HepG2 (cell line): ENCODE data around the gene SGCD. TPM values are rescaled to one million over a fixed set of nuclear protein-coding genes. Genes with fewer than 3 reads are reported as not detected.
A peak's percentile ranks its signal among the peaks of the same experiment; 100 is the strongest.

Experiments used
- ARNT2 ChIP-seq: sonication (generic); formaldehyde crosslinking; IDR thresholded peaks from 2 replicates; pipeline ENCODE4 v1.8.0; 2022; ENCODE audit warnings: mild to moderate bottlenecking, low read depth, missing genetic modification reagents, moderate library complexity
- CREBL2 ChIP-seq: sonication (generic); formaldehyde crosslinking; IDR thresholded peaks from 2 replicates; pipeline ENCODE4 v1.8.1; 2023; ENCODE audit warnings: missing genetic modification reagents, mild to moderate bottlenecking, borderline replicate concordance
- ERF ChIP-seq: IDR thresholded peaks from 2 replicates; pipeline ENCODE4 v1.6.1; 2018; ENCODE audit warnings: missing biosample characterization, missing genetic modification reagents
- EZH2 ChIP-seq: conservative IDR thresholded peaks from 2 replicates; pipeline ENCODE4 v1.6.1; 2012; ENCODE audit warnings: mild to moderate bottlenecking, low read depth, low read length, moderate library complexity
- GLI4 ChIP-seq: sonication (generic); formaldehyde crosslinking; IDR thresholded peaks from 2 replicates; pipeline ENCODE4 v1.5.1; 2020; ENCODE audit warnings: missing genetic modification reagents, mild to moderate bottlenecking, moderate library complexity, borderline replicate concordance
- JARID2 ChIP-seq: sonication (generic); formaldehyde crosslinking; IDR thresholded peaks from 2 replicates; pipeline ENCODE4 v1.8.1; 2023; ENCODE audit warnings: missing genetic modification reagents, inconsistent platforms; ENCODE audit not compliant: insufficient replicate concordance
- KLF9 ChIP-seq: IDR thresholded peaks from 2 replicates; pipeline ENCODE4 v1.6.1; 2016; ENCODE audit warnings: low read depth
- MED8 ChIP-seq: sonication (generic); formaldehyde crosslinking; IDR thresholded peaks from 2 replicates; pipeline ENCODE4 v1.8.1; 2023; ENCODE audit warnings: mild to moderate bottlenecking, missing genetic modification reagents; ENCODE audit not compliant: insufficient replicate concordance
- MEIS1 ChIP-seq: sonication (generic); formaldehyde crosslinking; IDR thresholded peaks from 2 replicates; pipeline ENCODE4 v1.9.0; 2021; ENCODE audit warnings: mild to moderate bottlenecking, missing genetic modification reagents, moderate library complexity, borderline replicate concordance
- NFATC3 ChIP-seq: sonication (generic); formaldehyde crosslinking; IDR thresholded peaks from 2 replicates; pipeline ENCODE4 v1.5.1; 2020; ENCODE audit warnings: mild to moderate bottlenecking, missing genetic modification reagents
- PRDM10 ChIP-seq: sonication (generic); formaldehyde crosslinking; IDR thresholded peaks from 2 replicates; pipeline ENCODE4 v1.4.0; 2020; ENCODE audit warnings: low read depth, missing genetic modification reagents
- RNF2 ChIP-seq: fragments of 450-650 bp; conservative IDR thresholded peaks from 2 replicates; pipeline ENCODE4 v1.6.1; 2016; ENCODE audit warnings: low read depth
- SNAPC5 ChIP-seq: sonication (generic); formaldehyde crosslinking; IDR thresholded peaks from 2 replicates; pipeline ENCODE4 v1.8.1; 2023; ENCODE audit warnings: mild to moderate bottlenecking, missing genetic modification reagents, borderline replicate concordance
- TEAD3 ChIP-seq: optimal IDR thresholded peaks from 2 replicates; pipeline ENCODE3; 2016; ENCODE audit warnings: borderline replicate concordance
- TFDP1 ChIP-seq: IDR thresholded peaks from 2 replicates; pipeline ENCODE4 v1.6.1; 2016; ENCODE audit warnings: missing compliant biosample characterization, missing genetic modification reagents, borderline replicate concordance
- ZFP36 ChIP-seq: fragments of 150-350 bp; IDR thresholded peaks from 2 replicates; pipeline ENCODE4 v1.6.1; 2018; ENCODE audit warnings: borderline replicate concordance, low read length, low read depth; ENCODE audit not compliant: partially characterized antibody
- ZFP91 ChIP-seq: sonication (generic); formaldehyde crosslinking; IDR thresholded peaks from 2 replicates; pipeline ENCODE4 v1.9.0; 2022; ENCODE audit warnings: missing genetic modification reagents, mild to moderate bottlenecking, borderline replicate concordance
- ZNF510 ChIP-seq: sonication (generic); formaldehyde crosslinking; IDR thresholded peaks from 2 replicates; pipeline ENCODE4 v1.4.0; 2020; ENCODE audit warnings: low read depth, mild to moderate bottlenecking, missing genetic modification reagents
- ZNF576 ChIP-seq: sonication (generic); formaldehyde crosslinking; IDR thresholded peaks from 2 replicates; pipeline ENCODE4 v1.4.0; 2020; ENCODE audit warnings: mild to moderate bottlenecking, missing genetic modification reagents
- ZNF792 ChIP-seq: IDR thresholded peaks from 2 replicates; pipeline ENCODE4 v1.6.1; 2016
- ZNF878 ChIP-seq: sonication (generic); formaldehyde crosslinking; IDR thresholded peaks from 2 replicates; pipeline ENCODE4 v1.8.1; 2023; ENCODE audit warnings: mild to moderate bottlenecking, missing genetic modification reagents, moderate library complexity
- ZSCAN21 ChIP-seq: sonication (generic); formaldehyde crosslinking; IDR thresholded peaks from 2 replicates; pipeline ENCODE4 v1.8.0; 2022; ENCODE audit warnings: mild to moderate bottlenecking, missing genetic modification reagents, moderate library complexity, borderline replicate concordance
- ZSCAN30 ChIP-seq: sonication (generic); formaldehyde crosslinking; IDR thresholded peaks from 2 replicates; pipeline ENCODE4 v1.5.0; 2020; ENCODE audit warnings: mild to moderate bottlenecking, missing genetic modification reagents
- polyA plus RNA-seq, 8 experiments: library from polyadenylated mRNA; depleted of rRNA in 3 of 8; stranded (reverse) in 7 of 8; unstranded in 1 of 8; fragments of >200 nt; fragmentation: Illumina TruSeq in 4 of 8; extraction: Trizol in 4 of 8; gene quantifications; 2 replicates each; pipeline versions ENCODE4 v1.2.1 to v1.2.3, GENCODE V29; 2011 to 2016; ENCODE audit warnings: low read depth in 4 of 8, missing spikeins in 1 of 8, mixed read lengths in 1 of 8; ENCODE audit not compliant: insufficient read depth in 1 of 8
- total RNA-seq, 5 experiments: library from RNA; depleted of rRNA; stranded (reverse); fragments of >200 nt; fragmentation: Illumina TruSeq; extraction: Trizol; gene quantifications; 2 replicates each; pipeline ENCODE4 v1.2.3, GENCODE V29; 2016; ENCODE audit warnings: low read depth in 1 of 5

Gene SGCD
- total and polyA plus RNA-seq, 2 of the 13 experiments (the other 11 are each of a cell fraction or from before 2014, with no cell fraction given) = not detected

GRCh38 chr5:156693113-156693512, 366.1 kb downstream of the SGCD start (continued):
- no peak for TF ChIP-seq TEAD3 (CRISPR knock-in tag)
- TF ChIP-seq ZSCAN21 (CRISPR knock-in tag) = no peak
- TF ChIP-seq MED8 (CRISPR knock-in tag) = no peak
- no peak for TF ChIP-seq KLF9
- peak; percentile 30; the same call in 1 of the 2 replicates for TF ChIP-seq ERF (CRISPR knock-in tag)
- no peak for TF ChIP-seq GLI4 (CRISPR knock-in tag)
- TF ChIP-seq ZNF576 (CRISPR knock-in tag) = no peak
- no peak for TF ChIP-seq ZSCAN30 (CRISPR knock-in tag)
- TF ChIP-seq TFDP1 (CRISPR knock-in tag) = peak; percentile 34; the same call in 1 of the 2 replicates
- no peak for TF ChIP-seq NFATC3 (CRISPR knock-in tag)
- no peak for TF ChIP-seq ZNF878 (CRISPR knock-in tag)
- TF ChIP-seq RNF2 = no peak
- no peak for TF ChIP-seq JARID2 (CRISPR knock-in tag)
- TF ChIP-seq CREBL2 (CRISPR knock-in tag) = no peak
- TF ChIP-seq ARNT2 (CRISPR knock-in tag) = no peak
- no peak for TF ChIP-seq EZH2
- TF ChIP-seq ZNF510 (CRISPR knock-in tag) = no peak
- no peak for TF ChIP-seq ZFP91 (CRISPR knock-in tag)
- no peak for TF ChIP-seq ZFP36
- no peak for TF ChIP-seq SNAPC5 (CRISPR knock-in tag)
- no peak for TF ChIP-seq PRDM10 (CRISPR knock-in tag)
- TF ChIP-seq MEIS1 = 0 out of 2 replicates have a peak, but pooled peaks have one; percentile 41
- no peak for TF ChIP-seq ZNF792 (CRISPR knock-in tag)
